ENCODE data around the gene SSH2.

Gene SSH2

DNA sequence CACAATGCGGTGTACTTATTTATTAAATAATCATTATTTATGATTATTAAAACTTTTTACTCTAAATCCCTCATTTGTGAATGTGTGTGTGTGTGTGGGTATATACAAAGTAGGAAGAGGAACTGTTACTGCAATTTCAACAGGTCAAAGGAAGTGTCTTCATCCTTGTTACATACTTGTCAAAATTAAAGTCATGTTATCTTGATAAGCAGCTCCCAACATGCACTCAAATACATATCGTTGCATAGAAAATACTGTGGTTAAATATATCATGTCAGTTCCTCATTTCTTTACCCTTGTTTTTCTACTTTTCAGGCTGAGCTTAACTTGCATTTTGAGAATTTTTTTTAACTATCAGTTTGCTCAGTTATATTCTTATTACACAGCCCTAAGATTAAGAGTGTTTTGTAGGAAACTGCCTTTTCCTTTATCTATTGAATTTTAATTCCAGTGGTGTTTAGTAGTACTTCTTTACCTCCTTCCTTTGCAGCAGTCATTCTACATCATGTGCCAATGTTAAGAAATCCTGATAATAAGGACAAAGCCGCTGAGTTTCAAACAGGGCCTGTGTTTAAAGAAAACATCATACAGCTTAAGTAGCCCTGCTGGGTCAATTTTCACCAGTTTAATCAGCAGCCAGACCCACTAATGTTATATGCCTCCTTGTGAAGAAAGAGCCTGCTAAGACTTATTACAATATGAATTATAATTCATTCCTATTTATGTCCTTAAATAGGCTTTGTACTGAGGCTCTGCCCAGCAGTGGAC is 18.6 kb upstream of the SSH2 start:
- TF ChIP-seq GATA3 (IDR thresholded peaks at IDR 0.05; ENCODE audit: low read depth, low read length) (no peak), GATA2 (IDR thresholded peaks at IDR 0.05; ENCODE audit: low read depth, low read length) (no peak)

DNA sequence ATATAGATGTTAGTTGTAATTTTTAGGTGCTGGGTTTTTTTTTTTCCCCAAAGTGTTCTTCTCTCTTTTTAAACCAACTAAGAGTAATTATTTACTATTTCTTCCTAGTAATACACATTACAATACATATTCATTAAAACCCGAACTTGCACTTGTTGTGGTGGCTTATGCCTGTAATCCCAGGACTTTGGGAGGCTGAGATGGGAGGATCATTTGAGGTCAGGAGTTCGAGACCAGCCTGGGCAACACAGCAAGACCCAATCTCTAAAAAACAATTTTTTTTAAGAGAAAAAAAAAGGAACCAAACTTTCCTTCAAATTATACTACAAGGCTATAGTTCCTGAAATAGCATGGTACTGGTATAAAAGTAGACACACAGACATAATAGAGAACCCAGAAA is 15.3 kb upstream of the SSH2 start:
- TF ChIP-seq GATA3 (IDR thresholded peaks at IDR 0.05; ENCODE audit: low read depth, low read length) = no peak
- TF ChIP-seq GATA2 (IDR thresholded peaks at IDR 0.05; ENCODE audit: low read depth, low read length) = no peak

DNA sequence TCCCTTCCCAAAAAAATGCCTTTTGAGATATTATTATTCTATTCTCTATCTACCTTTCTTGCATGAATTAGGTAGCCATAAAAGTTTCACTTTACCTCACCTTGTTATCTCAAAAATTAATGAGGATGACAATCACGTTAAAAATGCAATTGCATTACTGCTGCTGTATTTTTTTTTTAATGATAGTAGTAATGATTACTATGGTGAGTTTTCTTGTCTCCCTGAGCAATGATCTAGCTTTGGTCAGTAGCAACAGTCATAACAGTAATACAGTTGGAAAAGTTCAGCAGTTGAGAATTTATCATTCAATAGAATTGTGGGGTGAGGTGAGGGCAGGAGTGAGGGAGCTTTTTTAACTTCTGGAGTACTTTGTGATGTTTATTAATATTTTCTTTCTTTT is 11.3 kb upstream of the SSH2 start, which contains the start of gene EFCAB5:
TSS of gene EFCAB5 (plus strand) at position 301 of the 400 bp plus-strand sequence. CDS start 163 bp downstream, outside the sequence.
- TF ChIP-seq GATA2 (IDR thresholded peaks at IDR 0.05; ENCODE audit: low read depth, low read length) (no peak), GATA3 (IDR thresholded peaks at IDR 0.05; ENCODE audit: low read depth, low read length) (no peak)

DNA sequence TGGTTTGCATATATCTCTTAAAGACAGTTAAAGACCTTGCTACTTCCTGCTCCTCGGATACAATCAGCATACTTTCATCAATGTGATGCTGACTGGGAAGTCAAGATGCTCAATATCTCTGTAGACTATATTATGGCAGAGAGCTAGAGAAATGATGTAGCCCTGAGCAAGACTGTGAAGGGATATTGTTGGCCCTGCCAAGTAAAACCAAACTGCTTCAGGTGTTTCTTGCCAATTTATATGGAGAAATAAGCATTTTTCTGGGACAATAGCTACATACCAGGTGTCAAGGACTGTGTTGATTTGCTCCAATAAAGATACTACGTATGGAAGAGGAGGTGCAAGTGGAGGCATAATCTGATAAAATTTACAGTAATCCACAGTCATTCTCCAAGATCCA is 6.7 kb upstream of the SSH2 start:
- TF ChIP-seq GATA2 (IDR thresholded peaks at IDR 0.05; ENCODE audit: low read depth, low read length) = no peak
- TF ChIP-seq GATA3 (IDR thresholded peaks at IDR 0.05; ENCODE audit: low read depth, low read length) = no peak

DNA sequence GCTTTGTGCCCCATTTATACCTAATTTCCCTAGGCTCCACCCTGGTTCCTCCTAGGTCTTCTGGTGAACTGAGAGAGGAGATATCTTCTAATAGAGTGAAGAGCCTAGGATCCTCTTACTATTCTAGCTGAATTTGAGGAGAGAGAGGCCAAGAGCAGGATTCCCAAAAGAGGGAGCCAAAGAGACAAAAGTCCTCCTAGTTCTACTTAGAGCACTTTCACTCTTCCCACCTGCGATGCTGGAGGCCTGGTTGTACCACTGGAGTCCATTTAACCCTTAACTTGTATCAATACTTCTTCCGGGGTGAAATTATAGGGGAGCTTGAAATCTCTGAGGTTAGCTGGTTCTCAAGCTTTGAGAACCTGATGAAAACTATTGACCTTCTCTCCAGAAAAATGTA is 3.4 kb upstream of the SSH2 start:
- TF ChIP-seq GATA3 (IDR thresholded peaks at IDR 0.05; ENCODE audit: low read depth, low read length) (no peak), GATA2 (IDR thresholded peaks at IDR 0.05; ENCODE audit: low read depth, low read length) (no peak)

DNA sequence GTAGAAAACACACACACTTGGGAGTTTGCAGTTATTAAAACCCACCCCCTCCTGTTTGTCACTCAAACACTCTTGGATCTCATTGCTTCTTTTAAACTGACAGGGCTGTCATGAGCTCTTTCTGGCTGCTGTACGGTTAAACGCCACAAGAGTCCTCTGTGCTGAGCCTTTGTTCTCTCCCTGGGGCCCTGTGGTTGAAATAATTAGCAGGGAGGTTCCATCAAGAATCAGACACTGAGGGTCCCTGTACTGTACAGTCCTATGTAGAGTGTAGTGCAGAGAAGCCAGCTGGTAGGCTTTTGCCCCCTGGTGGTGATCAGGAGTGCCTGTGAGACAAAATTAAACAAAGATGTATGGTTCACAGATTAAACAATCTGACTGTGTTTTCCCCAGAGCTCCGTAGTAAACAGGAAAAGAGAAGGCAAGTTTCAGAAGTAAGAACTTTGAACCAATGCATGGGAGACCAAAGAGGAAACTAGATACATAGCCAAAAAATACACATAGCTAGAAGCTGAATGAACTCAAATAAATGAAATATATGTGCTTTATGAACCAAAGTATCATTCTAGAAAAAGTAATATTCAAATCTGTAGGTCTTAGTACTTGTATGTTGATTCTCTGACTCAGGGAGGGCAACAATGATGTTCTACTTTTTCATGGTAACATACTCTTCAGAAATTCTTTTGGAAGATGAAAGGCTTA is 1.4 kb upstream of the SSH2 start:
- no peak for TF ChIP-seq GATA3 (IDR thresholded peaks at IDR 0.05; ENCODE audit: low read depth, low read length)
- TF ChIP-seq GATA2 (IDR thresholded peaks at IDR 0.05; ENCODE audit: low read depth, low read length) = no peak

DNA sequence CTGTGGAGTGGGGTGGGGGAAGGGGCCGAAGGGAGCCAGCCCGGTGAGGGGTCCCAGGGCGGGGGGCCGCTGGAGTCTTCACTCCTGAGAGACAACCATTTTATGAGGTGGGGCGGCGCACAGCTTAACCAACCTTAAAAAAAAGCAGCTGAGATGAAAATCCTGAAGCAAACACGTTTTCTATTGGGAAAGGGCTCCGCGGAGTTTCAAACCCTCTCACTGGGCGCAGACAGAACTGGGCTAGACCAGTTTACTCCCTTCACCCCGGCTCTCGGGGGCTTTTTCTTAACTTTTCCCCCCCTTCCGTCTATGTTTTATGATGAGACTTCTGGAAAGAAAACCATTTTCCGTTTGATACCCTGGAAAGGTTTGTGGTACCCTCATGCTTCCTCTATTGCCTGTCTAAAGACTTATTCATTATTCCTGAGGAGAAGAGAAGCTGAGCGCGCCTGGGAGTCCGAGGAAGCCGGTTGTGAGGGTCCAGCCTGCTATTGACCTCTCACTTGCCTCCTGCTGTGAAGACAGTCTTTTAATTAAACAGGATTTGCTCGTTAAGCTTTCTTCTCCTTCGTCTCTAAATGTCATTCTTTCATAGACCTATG is 482 bp upstream of the SSH2 start:
- TF ChIP-seq GATA3 (IDR thresholded peaks at IDR 0.05; ENCODE audit: low read depth, low read length) = no peak
- TF ChIP-seq GATA2 (IDR thresholded peaks at IDR 0.05; ENCODE audit: low read depth, low read length) = no peak

DNA sequence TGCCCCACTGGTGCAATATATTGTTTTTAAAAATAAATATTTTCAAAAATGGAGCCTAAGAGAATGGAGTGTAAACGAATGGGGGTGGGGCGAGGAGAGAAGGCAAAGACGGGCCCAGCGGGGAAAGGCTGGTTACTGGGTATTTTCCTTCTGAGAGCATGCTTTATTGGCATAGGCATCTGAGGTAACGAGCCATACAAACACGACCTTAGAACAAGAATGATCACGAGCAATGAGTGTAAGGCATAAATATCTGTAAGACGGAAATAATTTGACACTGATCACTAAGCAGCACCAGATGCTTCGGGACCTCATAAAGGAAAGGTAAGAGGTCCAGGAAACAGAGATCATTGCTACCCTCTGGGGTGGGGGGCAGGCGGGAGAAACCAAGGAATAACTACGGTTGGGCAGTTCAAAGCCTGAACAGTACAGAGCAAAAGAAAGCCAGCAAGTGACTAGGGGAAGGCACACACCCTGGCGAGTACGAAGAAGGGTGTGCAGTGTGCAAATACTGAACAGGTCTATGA is 959 bp downstream of the SSH2 start:
- TF ChIP-seq GATA2 (IDR thresholded peaks at IDR 0.05; ENCODE audit: low read depth, low read length) = no peak
- TF ChIP-seq GATA3 (IDR thresholded peaks at IDR 0.05; ENCODE audit: low read depth, low read length) = no peak

DNA sequence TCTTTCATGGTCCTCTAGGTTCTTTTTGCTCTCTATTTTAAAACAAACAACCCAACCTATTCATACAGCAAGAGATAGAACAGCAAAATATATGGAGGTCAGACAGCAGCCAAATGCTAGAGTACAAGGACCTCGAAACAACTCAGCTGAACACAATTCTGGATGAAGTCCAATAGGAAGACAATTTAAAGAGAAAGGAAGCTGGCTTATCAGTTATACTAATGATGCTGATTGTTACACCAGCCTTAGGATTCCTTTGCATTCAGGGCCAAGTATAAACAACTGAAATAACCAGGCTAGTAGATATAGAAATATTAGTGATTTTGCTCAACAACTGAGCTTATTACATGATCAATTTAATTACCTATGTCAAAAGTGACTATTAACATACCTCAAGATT is 2.5 kb downstream of the SSH2 start:
- no peak for TF ChIP-seq GATA2 (IDR thresholded peaks at IDR 0.05; ENCODE audit: low read depth, low read length)
- no peak for TF ChIP-seq GATA3 (IDR thresholded peaks at IDR 0.05; ENCODE audit: low read depth, low read length)

DNA sequence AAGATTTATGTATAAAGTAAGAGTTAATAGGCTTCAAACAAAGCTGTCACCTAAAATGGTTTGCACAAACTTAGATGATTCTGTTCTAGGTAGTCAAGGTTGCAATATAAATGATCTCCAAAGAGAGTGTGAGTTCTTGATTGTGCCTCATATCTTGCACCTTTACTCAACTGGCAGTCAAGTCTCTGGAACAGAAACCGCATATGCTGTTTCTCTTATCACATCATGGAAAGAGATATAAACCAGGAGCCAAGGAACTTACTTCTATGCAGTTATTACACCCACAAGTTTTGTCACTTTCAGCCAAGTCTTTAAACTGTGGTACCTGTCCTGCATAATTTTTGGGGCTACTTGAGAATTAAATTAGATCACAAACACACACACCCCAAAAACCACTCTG is 5.2 kb downstream of the SSH2 start:
- TF ChIP-seq GATA3 (IDR thresholded peaks at IDR 0.05; ENCODE audit: low read depth, low read length) (no peak), GATA2 (IDR thresholded peaks at IDR 0.05; ENCODE audit: low read depth, low read length) (no peak)

DNA sequence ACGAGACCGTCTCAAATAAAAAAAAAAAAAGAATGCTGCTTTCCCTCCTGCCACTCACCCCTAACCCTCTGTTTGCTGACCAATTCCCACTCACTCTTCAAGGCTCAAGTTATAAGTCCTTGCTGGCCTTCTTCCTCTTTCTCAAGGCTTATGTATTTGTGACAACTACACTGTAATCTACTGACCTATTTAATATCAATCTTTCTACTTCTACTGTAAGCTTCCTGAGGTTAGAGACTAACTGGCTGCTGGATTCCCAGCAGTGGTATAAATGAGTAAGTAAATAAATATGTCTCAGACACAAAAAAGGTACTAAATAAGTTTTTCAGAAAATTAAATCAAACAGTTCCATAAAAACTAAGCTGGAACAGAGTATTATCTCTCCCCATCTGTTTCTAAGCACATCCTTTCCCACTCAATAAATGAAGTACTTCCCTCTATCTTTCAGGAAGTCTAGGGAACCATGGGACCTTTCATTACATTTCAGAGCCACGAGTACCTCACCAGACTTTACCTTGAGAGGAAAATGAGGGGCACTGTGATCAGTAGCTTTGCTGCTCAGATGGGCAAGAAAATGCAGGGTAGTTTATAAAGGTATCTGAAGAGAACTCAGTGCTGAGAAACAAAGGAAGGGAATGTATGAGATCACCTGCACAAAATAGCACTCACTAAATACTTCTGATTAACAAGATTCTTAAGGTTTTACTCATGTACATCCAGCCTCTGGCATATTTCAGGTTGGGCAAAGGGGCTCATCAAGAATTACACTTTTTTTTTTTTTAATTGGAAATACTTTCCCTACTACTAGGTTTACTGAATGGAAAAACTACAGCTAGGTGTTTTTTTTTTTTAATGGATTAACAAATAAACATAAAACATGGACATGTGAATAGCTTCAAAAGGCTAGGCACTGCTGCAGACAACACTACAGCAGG is 10.8 kb downstream of the SSH2 start:
- no peak for TF ChIP-seq GATA3 (IDR thresholded peaks at IDR 0.05; ENCODE audit: low read depth, low read length)
- TF ChIP-seq GATA2 (IDR thresholded peaks at IDR 0.05; ENCODE audit: low read depth, low read length) = no peak

DNA sequence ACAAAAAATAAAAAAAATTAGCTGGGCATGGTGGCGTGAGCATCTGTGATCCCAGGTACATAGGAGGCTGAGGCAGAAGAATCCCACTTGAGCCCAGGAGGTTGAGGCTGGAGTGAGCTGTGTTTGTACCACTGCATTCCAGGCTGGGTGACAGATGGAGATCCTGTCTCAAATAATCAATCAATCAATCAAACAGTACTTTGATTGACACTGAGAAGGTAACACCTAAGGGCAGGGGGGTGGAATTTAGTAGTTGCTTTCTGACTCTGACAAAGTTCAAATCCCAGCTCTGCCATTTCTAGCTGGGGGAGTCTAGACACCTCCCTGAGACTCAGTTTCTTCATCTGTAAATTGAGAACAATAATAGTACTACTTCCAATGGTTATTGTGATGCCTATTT is 12.0 kb downstream of the SSH2 start:
- no peak for TF ChIP-seq GATA2 (IDR thresholded peaks at IDR 0.05; ENCODE audit: low read depth, low read length)
- TF ChIP-seq GATA3 (IDR thresholded peaks at IDR 0.05; ENCODE audit: low read depth, low read length) = no peak

DNA sequence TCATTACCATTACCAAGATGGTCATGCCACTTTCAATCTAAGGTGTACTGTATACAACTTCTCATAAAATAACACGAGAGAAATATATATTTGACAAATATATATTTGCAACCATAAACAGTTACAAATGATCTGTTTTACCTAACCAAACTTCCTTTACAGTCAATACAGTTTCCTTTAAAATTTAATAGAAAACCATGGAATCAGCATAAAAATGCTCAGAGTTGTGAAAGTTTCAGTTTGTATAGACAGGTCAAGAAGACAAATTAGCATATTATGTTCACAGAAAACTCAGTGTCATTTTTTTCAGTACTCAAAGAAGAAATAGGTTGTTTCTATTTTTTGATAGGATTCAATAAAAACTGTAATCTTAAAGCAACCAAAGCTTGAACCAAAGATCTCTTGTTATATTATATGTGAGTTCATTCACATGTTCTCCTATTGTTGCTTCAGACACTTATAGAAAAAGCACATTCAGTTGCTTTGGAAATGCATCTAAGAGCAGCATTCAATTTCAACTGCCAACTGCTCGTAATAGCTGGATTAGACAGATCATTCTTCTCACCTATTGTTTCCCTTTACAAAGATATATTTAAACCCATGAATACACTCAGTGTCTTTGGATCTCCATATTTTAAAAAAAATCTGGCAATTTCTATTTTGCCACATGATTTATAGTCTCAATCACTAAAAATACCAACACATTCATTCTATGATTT is 15.1 kb downstream of the SSH2 start:
- TF ChIP-seq GATA3 (IDR thresholded peaks at IDR 0.05; ENCODE audit: low read depth, low read length) (no peak), GATA2 (IDR thresholded peaks at IDR 0.05; ENCODE audit: low read depth, low read length) (no peak)
